Sigmoid colon (tissue), 7 donors: ENCODE data around the gene NSUN6. TPM values are rescaled to one million over a fixed set of nuclear protein-coding genes. Genes with fewer than 3 reads are reported as not detected.

Source experiments
- DNase-seq: peaks from one replicate; pipeline ENCODE4 v3.0.0-alpha.2; 2019
- H3K27ac ChIP-seq, 4 donors: fragments of 200-600 bp; sonication (generic); one replicate each; pipeline ENCODE4 v1.5.1; 2016 to 2019; ENCODE audit warnings: mild to moderate bottlenecking in 1 of 4
- H3K27me3 ChIP-seq, 3 donors: fragments of 200-600 bp; sonication (generic); one replicate each; pipeline ENCODE4 v1.5.1; 2019; ENCODE audit warnings: mild to moderate bottlenecking in 1 of 3
- H3K36me3 ChIP-seq, 4 donors: fragments of 200-600 bp; sonication (generic); one replicate each; pipeline ENCODE4 v1.5.1; 2016 to 2019
- H3K4me1 ChIP-seq, 4 donors: fragments of 200-600 bp; sonication (generic); one replicate each; pipeline ENCODE4 v1.5.1; 2017 to 2019
- H3K4me3 ChIP-seq, 4 donors: fragments of 200-600 bp; sonication (generic); one replicate each; pipeline ENCODE4 v1.5.1; 2017 to 2019; ENCODE audit warnings: mild to moderate bottlenecking in 2 of 4, moderate library complexity in 1 of 4
- H3K9me3 ChIP-seq, 4 donors: fragments of 200-600 bp in 3 of 4; sonication (generic) in 3 of 4; one replicate each; pipeline versions ENCODE4 v1.5.1 to v1.6.1; 2013 to 2019
- EP300 ChIP-seq, 4 donors: sonication (generic); formaldehyde crosslinking; IDR thresholded peaks; one replicate each; pipeline ENCODE4 v1.6.1; 2017; ENCODE audit warnings: antibody characterized with exemption in 4 of 4
- POLR2A ChIP-seq, 2 donors: fragments of 450-650 bp; IDR thresholded peaks; one replicate each; pipeline ENCODE4 v1.6.1; 2016; ENCODE audit warnings: antibody characterized with exemption in 2 of 2, mild to moderate bottlenecking in 2 of 2, moderate library complexity in 2 of 2
- POLR2AphosphoS5 ChIP-seq, 4 donors: sonication (generic); formaldehyde crosslinking; IDR thresholded peaks; one replicate each; pipeline ENCODE4 v1.6.1; 2017; ENCODE audit warnings: antibody characterized with exemption in 4 of 4
- WGBS, 2 donors: extraction: QIAGEN DNeasy Blood & Tissue Kit; methylation state at CpG; one replicate each; pipeline ENCODE4 v1.1.7; 2013; 5-methylcytosine and 5-hydroxymethylcytosine counted together
- intact Hi-C: fragments of 100-400 bp; cut with DNase I; formaldehyde crosslinking; loops from one replicate; pipeline ENCODE4 v1.15.1; 2023
- polyA plus RNA-seq, 3 donors: library from polyadenylated mRNA; stranded (reverse); fragments of 200-250 nt; gene quantifications; one replicate each; pipeline ENCODE4 v1.2.3, GENCODE V29; 2013
- total RNA-seq, 4 donors: library from RNA; depleted of rRNA; stranded (reverse); fragments of >200 nt; gene quantifications; one replicate each; pipeline ENCODE4 v1.1.0, GENCODE V29; 2016
- TF ChIP-seq, protein P1 (sequence below), 4 experiments: fragments of 450-650 bp in 3 of 4; fragments of 200-600 bp in 1 of 4; IDR thresholded peaks; one replicate each; pipeline ENCODE4 v1.5.1; 2016 to 2019; ENCODE audit warnings: antibody characterized with exemption in 4 of 4, mild to moderate bottlenecking in 3 of 4, moderate library complexity in 2 of 4
- donor health status: healthy with polysubstance abuse.
- donor health status: Bipolar disorder and iron deficiency.
- donor health status: healthy.

NSUN6 gene
- total and polyA plus RNA-seq, 7 donors, result 4.4 to 20.2 (median 7.3) TPM

GRCh38 chr10:18566177-18566576, 85.2 kb downstream of the NSUN6 start:
- H3K9me3 ChIP-seq, result peaks cover 0 to 8% (median 4%) of the 10 kb centered on the region in 4 donors
- WGBS, 2 donors, result 86 to 98% methylated on average over 4 of the region's 4 CpGs
- no peak for DNase-seq
- intact Hi-C loops, result no loop called here
- TF ChIP-seq EP300 (IDR thresholded peaks at IDR 0.05) (no peak), POLR2AphosphoS5 (IDR thresholded peaks at IDR 0.05) (no peak)
- H3K4me1 ChIP-seq, result no peaks in the 10 kb centered on the region
- no peak overlapping the region for H3K27ac ChIP-seq
- no peaks in the 10 kb centered on the region for H3K27me3 ChIP-seq
- no peak overlapping the region for H3K4me3 ChIP-seq
- H3K36me3 ChIP-seq, result no peaks in the 10 kb centered on the region

- 97 to 98% methylated on average over 5 of the region's 5 CpGs for WGBS, 2 donors
- H3K4me1 ChIP-seq, result no peaks in the 10 kb centered on the region
Measured at GRCh38 chr10:18565006-18565405, 86.4 kb downstream of the NSUN6 start.

DNA sequence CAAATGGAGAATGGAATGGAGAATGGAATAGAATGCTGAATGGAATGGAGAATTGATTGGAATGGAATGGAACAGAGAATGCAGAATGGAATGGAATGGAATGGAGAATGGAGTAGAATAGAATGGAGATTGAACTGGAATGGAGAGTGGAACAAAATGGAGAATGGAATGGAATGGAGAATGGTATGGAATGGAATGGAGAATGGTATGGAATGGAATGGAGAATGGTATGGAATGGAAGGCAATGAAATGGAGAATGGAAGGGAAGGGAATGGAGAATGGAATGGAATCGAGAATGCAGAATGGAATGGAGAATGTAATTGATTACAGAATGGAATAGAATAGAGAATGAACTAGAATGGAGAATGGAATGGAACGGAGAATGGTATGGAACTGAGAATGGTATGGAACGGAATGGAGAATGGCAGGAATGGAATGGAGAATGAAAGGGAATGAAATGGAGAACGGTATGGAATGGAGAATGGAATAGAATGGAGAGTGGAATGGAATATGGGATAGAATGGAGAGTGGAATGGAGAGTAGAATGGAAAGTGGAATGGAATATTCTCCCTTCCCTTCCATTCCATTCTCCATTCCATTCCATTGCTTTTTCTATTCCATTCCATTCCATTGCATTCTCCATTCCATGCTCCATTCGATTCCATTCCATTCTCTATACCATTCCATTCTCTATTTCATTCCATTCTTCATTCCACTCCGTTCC, 88.2 kb downstream of the NSUN6 start:
- H3K4me3 ChIP-seq, result no peak overlapping the region
- peaks cover 0 to 12% (median 6%) of the 10 kb centered on the region in 4 donors for H3K9me3 ChIP-seq
- 96 to 98% methylated on average over 6 of the region's 6 CpGs for WGBS, 2 donors
- no peak overlapping the region for H3K27ac ChIP-seq
- no peaks in the 10 kb centered on the region for H3K27me3 ChIP-seq
- H3K36me3 ChIP-seq, result peaks cover 0 to 3% (median 1%) of the 10 kb centered on the region in 4 donors
- DNase-seq, result no peak
- TF ChIP-seq, protein P1, sequence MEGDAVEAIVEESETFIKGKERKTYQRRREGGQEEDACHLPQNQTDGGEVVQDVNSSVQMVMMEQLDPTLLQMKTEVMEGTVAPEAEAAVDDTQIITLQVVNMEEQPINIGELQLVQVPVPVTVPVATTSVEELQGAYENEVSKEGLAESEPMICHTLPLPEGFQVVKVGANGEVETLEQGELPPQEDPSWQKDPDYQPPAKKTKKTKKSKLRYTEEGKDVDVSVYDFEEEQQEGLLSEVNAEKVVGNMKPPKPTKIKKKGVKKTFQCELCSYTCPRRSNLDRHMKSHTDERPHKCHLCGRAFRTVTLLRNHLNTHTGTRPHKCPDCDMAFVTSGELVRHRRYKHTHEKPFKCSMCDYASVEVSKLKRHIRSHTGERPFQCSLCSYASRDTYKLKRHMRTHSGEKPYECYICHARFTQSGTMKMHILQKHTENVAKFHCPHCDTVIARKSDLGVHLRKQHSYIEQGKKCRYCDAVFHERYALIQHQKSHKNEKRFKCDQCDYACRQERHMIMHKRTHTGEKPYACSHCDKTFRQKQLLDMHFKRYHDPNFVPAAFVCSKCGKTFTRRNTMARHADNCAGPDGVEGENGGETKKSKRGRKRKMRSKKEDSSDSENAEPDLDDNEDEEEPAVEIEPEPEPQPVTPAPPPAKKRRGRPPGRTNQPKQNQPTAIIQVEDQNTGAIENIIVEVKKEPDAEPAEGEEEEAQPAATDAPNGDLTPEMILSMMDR (IDR thresholded peaks at IDR 0.05), result no peak
- TF ChIP-seq POLR2AphosphoS5 (IDR thresholded peaks at IDR 0.05), result no peak
- no peaks in the 10 kb centered on the region for H3K4me1 ChIP-seq
- intact Hi-C loops, result no loop called here

More at GRCh38 chr10:18565006-18565405, 86.4 kb downstream of the NSUN6 start:
- no peaks in the 10 kb centered on the region for H3K27me3 ChIP-seq
- intact Hi-C loops, result no loop called here
- no peak overlapping the region for H3K4me3 ChIP-seq
- no peak overlapping the region for H3K27ac ChIP-seq
- H3K36me3 ChIP-seq, result peaks cover 0 to 3% (median 0%) of the 10 kb centered on the region in 4 donors
- TF ChIP-seq, protein P1 (IDR thresholded peaks at IDR 0.05), result no peak
- no peak for TF ChIP-seq POLR2A (IDR thresholded peaks at IDR 0.05)
- TF ChIP-seq EP300 (IDR thresholded peaks at IDR 0.05), result no peak
- TF ChIP-seq POLR2AphosphoS5 (IDR thresholded peaks at IDR 0.05), result no peak
- H3K9me3 ChIP-seq, result peaks cover 0 to 8% (median 4%) of the 10 kb centered on the region in 4 donors
- no peak for DNase-seq

DNA sequence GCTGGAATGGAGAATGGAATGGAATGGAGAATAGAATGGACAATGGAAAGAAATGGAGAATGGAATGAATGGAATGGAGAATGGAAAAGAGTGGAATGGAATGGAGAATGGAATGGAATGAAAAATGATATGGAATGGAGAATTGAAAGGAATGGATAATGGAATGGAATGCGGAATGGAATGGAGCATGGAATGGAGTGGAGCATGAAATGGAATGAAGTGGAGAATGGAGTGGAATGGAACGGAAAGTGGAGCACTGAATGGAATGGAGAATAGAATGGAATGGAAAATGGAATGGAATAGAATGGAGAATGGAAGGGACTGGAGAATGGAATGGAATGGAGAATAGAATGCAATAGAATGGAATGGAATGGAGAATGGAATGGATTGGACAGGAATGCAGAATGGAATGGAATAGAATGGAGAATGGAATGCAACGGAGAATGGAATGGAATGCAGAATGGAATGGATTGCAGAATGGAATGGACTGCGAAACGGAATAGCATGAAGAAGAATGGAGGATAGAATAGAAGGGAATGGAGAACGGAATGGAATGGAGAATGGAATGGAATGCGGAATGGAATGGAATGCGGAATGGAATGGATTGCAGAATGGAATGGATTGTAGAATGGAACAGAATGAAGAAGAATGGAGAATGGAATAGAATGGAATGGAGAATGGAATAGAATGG, 89.4 kb downstream of the NSUN6 start:
- 96 to 97% methylated on average over 8 of the region's 8 CpGs for WGBS, 2 donors
- H3K36me3 ChIP-seq, result peaks cover 0 to 9% (median 1%) of the 10 kb centered on the region in 4 donors
- TF ChIP-seq EP300 (IDR thresholded peaks at IDR 0.05) (no peak), POLR2AphosphoS5 (IDR thresholded peaks at IDR 0.05) (no peak), POLR2A (IDR thresholded peaks at IDR 0.05) (no peak)
- TF ChIP-seq, protein P1 (IDR thresholded peaks at IDR 0.05), result no peak

GRCh38 chr10:18557960-18558359, 93.4 kb downstream of the NSUN6 start:
- H3K27me3 ChIP-seq, result no peaks in the 10 kb centered on the region
- WGBS, 2 donors, result 98 to 99% methylated on average over 1 of the region's 1 CpG
- H3K4me3 ChIP-seq, result no peak overlapping the region
- H3K36me3 ChIP-seq, result peaks cover 0 to 12% (median 3%) of the 10 kb centered on the region in 4 donors
- H3K9me3 ChIP-seq, result peaks cover 0 to 20% (median 0%) of the 10 kb centered on the region in 4 donors
- no peaks in the 10 kb centered on the region for H3K4me1 ChIP-seq
- no peak for DNase-seq
- intact Hi-C loops, result no loop called here
- H3K27ac ChIP-seq, result no peak overlapping the region
- no peak for TF ChIP-seq POLR2A (IDR thresholded peaks at IDR 0.05)
- TF ChIP-seq POLR2AphosphoS5 (IDR thresholded peaks at IDR 0.05), result no peak
- TF ChIP-seq, protein P1 (IDR thresholded peaks at IDR 0.05), result no peak
- TF ChIP-seq EP300 (IDR thresholded peaks at IDR 0.05), result no peak

More for the DNA sequence above, 89.4 kb downstream of the NSUN6 start:
- intact Hi-C loops, result no loop called here
- Histone ChIP-seq H3K4me1 (no peaks in the 10 kb centered on the region), H3K9me3 (peaks cover 0 to 12% (median 4%) of the 10 kb centered on the region in 4 donors), H3K4me3 (no peak overlapping the region), H3K27me3 (no peaks in the 10 kb centered on the region), H3K27ac (no peak overlapping the region)
- DNase-seq, result no peak
